OCI-LY1 (cell line): ENCODE measurements around the gene GALNT17.

Experiments
- H2AFZ ChIP-seq: fragments of 200-600 bp; sonication (generic), shearing (Covaris generic); 2 replicates; pipeline ENCODE4 v1.6.0; 2014; ENCODE audit warnings: antibody characterized with exemption, mild to moderate bottlenecking, low read length
- H3F3A ChIP-seq: fragments of 200-600 bp; sonication (generic), shearing (Covaris generic); 2 replicates; pipeline ENCODE4 v1.6.0; 2014; ENCODE audit warnings: mild to moderate bottlenecking, antibody characterized with exemption, low read length, moderate library complexity; ENCODE audit not compliant: insufficient read depth
- H3K27ac ChIP-seq: fragments of 200-600 bp; sonication (generic); 2 replicates; pipeline ENCODE4 v1.5.1; 2014; ENCODE audit warnings: low read length, mixed run types, mild to moderate bottlenecking, low read depth; ENCODE audit not compliant: poor library complexity, severe bottlenecking
- H3K27me3 ChIP-seq: fragments of 200-600 bp; sonication (generic); 2 replicates; pipeline ENCODE4 v1.6.0; 2014; ENCODE audit warnings: antibody characterized with exemption, mild to moderate bottlenecking, low read length, moderate library complexity; ENCODE audit not compliant: insufficient read depth
- H3K36me3 ChIP-seq: fragments of 200-600 bp; sonication (generic); 2 replicates; pipeline ENCODE4 v1.6.1; 2014; ENCODE audit warnings: mild to moderate bottlenecking, antibody characterized with exemption, low read length, moderate library complexity, mixed read lengths; ENCODE audit not compliant: insufficient read depth
- H3K4me1 ChIP-seq: fragments of 200-600 bp; sonication (generic); 2 replicates; pipeline ENCODE4 v1.5.1; 2014; ENCODE audit warnings: mild to moderate bottlenecking, low read length, moderate library complexity; ENCODE audit not compliant: insufficient read depth, severe bottlenecking
- H3K4me2 ChIP-seq: fragments of 200-600 bp; sonication (generic), shearing (Covaris generic); 2 replicates; pipeline ENCODE4 v1.6.1; 2014; ENCODE audit warnings: low read length
- H3K4me3 ChIP-seq: fragments of 200-600 bp; sonication (generic); 2 replicates; pipeline ENCODE4 v1.5.1; 2014; ENCODE audit warnings: low read length, low read depth, mild to moderate bottlenecking, mixed read lengths; ENCODE audit not compliant: poor library complexity, severe bottlenecking
- H3K79me2 ChIP-seq: fragments of 200-600 bp; shearing (Covaris generic); 2 replicates; pipeline ENCODE4 v1.6.1; 2016; ENCODE audit warnings: mixed run types, low read length, mixed read lengths; ENCODE audit not compliant: insufficient read depth
- H3K9ac ChIP-seq: fragments of 200-600 bp; sonication (generic), shearing (Covaris generic); 2 replicates; pipeline ENCODE4 v1.6.1; 2014; ENCODE audit warnings: mild to moderate bottlenecking, low read length, mixed read lengths
- H3K9me2 ChIP-seq: fragments of 200-600 bp; sonication (generic), shearing (Covaris generic); 2 replicates; pipeline ENCODE4 v1.6.1; 2014; ENCODE audit warnings: low read depth, mild to moderate bottlenecking, low read length, mixed read lengths
- H3K9me3 ChIP-seq: fragments of 200-600 bp; shearing (Covaris generic); 2 replicates; pipeline ENCODE4 v1.6.1; 2014; ENCODE audit warnings: low read length, mixed read lengths
- H4K20me1 ChIP-seq: fragments of 200-600 bp; sonication (generic), shearing (Covaris generic); 2 replicates; pipeline ENCODE4 v1.6.0; 2016; ENCODE audit warnings: mild to moderate bottlenecking, low read length; ENCODE audit not compliant: insufficient read depth
- EZH2 ChIP-seq: fragments of 200-600 bp; sonication (generic), shearing (Covaris generic); IDR thresholded peaks from 2 replicates; pipeline ENCODE4 v1.8.0; 2017; ENCODE audit warnings: borderline replicate concordance, mixed run types, mild to moderate bottlenecking, antibody characterized with exemption, low read length, moderate library complexity, mixed read lengths
- TF ChIP-seq, protein P1 (sequence below): fragments of 200-600 bp; sonication (generic), shearing (Covaris generic); IDR thresholded peaks from 2 replicates; pipeline ENCODE4 v1.5.1; 2017; ENCODE audit warnings: mild to moderate bottlenecking, antibody characterized with exemption, low read length, moderate library complexity, mixed read lengths

GALNT17 gene

DNA sequence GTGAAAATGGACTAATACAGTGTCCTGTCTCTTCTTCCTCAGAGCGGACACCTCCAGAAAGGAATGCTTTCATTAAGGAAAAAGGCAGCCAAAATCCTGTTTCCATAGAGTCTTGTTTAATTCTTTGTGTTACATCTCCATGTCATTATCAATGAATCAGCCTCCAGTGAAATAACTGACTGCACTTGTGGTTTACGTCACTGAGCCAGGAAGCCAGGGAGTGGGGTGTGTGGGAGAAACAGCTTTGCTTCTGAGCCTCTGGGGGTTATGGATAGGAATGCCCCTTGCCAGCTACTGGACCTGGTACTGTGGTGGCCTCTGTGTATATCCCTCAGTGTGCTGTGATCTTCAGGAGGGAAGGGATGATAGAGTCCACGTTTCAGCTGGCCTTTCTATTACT is 416.8 kb downstream of the GALNT17 start:
- Histone ChIP-seq H3K4me3 (no peak overlapping the region), H3F3A (no peaks in the 10 kb centered on the region), H4K20me1 (no peaks in the 10 kb centered on the region), H3K9me2 (no peaks in the 10 kb centered on the region; the same call in 1 of the 2 replicates), H3K36me3 (no peaks in the 10 kb centered on the region), H2AFZ (no peak overlapping the region), H3K4me2 (no peak overlapping the region), H3K9ac (no peak overlapping the region), H3K79me2 (no peaks in the 10 kb centered on the region), H3K9me3 (peaks cover 8% of the 10 kb centered on the region), H3K4me1 (no peaks in the 10 kb centered on the region), H3K27ac (no peak overlapping the region), H3K27me3 (no peaks in the 10 kb centered on the region)
- TF ChIP-seq, protein P1, sequence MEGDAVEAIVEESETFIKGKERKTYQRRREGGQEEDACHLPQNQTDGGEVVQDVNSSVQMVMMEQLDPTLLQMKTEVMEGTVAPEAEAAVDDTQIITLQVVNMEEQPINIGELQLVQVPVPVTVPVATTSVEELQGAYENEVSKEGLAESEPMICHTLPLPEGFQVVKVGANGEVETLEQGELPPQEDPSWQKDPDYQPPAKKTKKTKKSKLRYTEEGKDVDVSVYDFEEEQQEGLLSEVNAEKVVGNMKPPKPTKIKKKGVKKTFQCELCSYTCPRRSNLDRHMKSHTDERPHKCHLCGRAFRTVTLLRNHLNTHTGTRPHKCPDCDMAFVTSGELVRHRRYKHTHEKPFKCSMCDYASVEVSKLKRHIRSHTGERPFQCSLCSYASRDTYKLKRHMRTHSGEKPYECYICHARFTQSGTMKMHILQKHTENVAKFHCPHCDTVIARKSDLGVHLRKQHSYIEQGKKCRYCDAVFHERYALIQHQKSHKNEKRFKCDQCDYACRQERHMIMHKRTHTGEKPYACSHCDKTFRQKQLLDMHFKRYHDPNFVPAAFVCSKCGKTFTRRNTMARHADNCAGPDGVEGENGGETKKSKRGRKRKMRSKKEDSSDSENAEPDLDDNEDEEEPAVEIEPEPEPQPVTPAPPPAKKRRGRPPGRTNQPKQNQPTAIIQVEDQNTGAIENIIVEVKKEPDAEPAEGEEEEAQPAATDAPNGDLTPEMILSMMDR = no peak
- no peak for TF ChIP-seq EZH2

DNA sequence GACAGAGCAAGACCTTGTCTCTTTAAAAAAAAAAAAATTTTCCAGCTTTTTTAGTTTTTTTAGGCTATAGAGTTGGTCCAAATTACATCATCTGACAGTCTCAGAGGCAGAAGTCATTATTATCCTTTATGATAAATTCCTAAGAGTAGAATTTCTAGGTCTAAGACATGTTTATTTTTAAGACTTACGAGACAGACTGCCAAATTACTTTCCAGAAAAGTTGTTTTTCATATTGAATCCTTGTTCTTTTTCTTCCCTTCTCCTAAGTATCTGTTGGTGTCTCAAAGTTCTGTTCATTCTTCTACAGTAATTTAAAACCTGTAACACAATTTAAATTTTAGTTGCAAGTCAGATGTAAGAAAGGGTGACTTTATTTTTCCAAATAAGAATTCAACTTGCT is 421.4 kb downstream of the GALNT17 start:
- Histone ChIP-seq H3K4me2 (no peak overlapping the region), H3K9ac (no peak overlapping the region), H3K9me2 (no peaks in the 10 kb centered on the region; the same call in 1 of the 2 replicates), H4K20me1 (no peaks in the 10 kb centered on the region), H3F3A (no peaks in the 10 kb centered on the region), H2AFZ (no peak overlapping the region), H3K4me1 (no peaks in the 10 kb centered on the region), H3K9me3 (peaks cover 10% of the 10 kb centered on the region), H3K27me3 (no peaks in the 10 kb centered on the region), H3K4me3 (no peak overlapping the region), H3K79me2 (no peaks in the 10 kb centered on the region), H3K36me3 (no peaks in the 10 kb centered on the region; the same call in 1 of the 2 replicates), H3K27ac (no peak overlapping the region)
- TF ChIP-seq, protein P1 = no peak
- no peak for TF ChIP-seq EZH2

DNA sequence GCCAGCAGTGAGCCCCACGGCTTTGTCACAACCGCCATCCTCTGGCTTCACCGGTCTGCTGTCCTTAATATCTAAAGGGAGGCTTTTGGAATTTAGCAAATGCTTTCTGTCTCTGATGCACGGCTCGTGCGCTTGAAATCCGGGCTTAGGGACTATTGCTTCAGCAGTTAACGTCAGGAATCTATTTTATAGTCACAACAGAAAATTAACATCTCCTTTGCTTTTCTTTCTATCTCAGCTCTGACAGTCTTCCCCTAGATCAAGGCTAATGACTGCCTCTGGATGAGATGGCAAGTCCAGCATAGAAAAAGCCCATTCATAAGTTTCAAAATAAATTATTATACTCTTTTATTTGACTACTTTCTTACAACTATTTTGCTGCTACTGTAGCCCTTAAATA is 423.8 kb downstream of the GALNT17 start:
- no peak overlapping the region for H3K4me3 ChIP-seq
- no peak overlapping the region for H3K9ac ChIP-seq
- no peak overlapping the region for H2AFZ ChIP-seq
- no peak for TF ChIP-seq EZH2
- TF ChIP-seq, protein P1 = no peak
- no peaks in the 10 kb centered on the region; the same call in 1 of the 2 replicates for H3K36me3 ChIP-seq
- H3K27me3 ChIP-seq = 0 out of 2 replicates have a peak, but pooled peaks cover 6% of the 10 kb centered on the region
- no peaks in the 10 kb centered on the region for H3K79me2 ChIP-seq
- no peaks in the 10 kb centered on the region; the same call in 1 of the 2 replicates for H3K9me2 ChIP-seq
- H3K4me1 ChIP-seq = no peaks in the 10 kb centered on the region
- no peaks in the 10 kb centered on the region for H3F3A ChIP-seq
- peaks cover 10% of the 10 kb centered on the region for H3K9me3 ChIP-seq
- H3K4me2 ChIP-seq = no peak overlapping the region
- no peak overlapping the region for H3K27ac ChIP-seq
- no peaks in the 10 kb centered on the region for H4K20me1 ChIP-seq
